WTC11 (cell line): ENCODE results near the gene LTBP2. TPM values are rescaled to one million over a fixed set of nuclear protein-coding genes. Genes with fewer than 3 reads are reported as not detected.

Experiments
- ATAC-seq: fragments of 200-7000 bp; cut with Tn5 transposase; 2 replicates; pipeline ENCODE4 v1.10.0; 2021; ENCODE audit warnings: mild to moderate bottlenecking, moderate library complexity
- CTCF ChIA-PET: fragments of 300-600 bp; sonication (Branson Sonifier 250); formaldehyde crosslinking; loops from one replicate; lab custom pipeline; 2021; ENCODE audit warnings: antibody characterized with exemption; lab: Charles Lee
- POLR2A ChIA-PET: fragments of 350-600 bp; sonication (Branson Sonifier 250); formaldehyde crosslinking; loops from one replicate; lab custom pipeline; 2021; ENCODE audit warnings: antibody characterized with exemption; lab: Charles Lee
- DNase-seq: peaks from one replicate; pipeline ENCODE4 v3.0.0; 2021; ENCODE audit warnings: low spot score
- H3K27ac Mint-ChIP-seq: 2 replicates; pipeline ENCODE4 v1.8.0; 2021; ENCODE audit warnings: mixed read lengths
- H3K27me3 Mint-ChIP-seq: 2 replicates; pipeline ENCODE4 v1.8.0; 2021; ENCODE audit warnings: low read depth, mild to moderate bottlenecking, moderate library complexity, mixed read lengths
- H3K36me3 Mint-ChIP-seq: 2 replicates; pipeline ENCODE4 v1.8.0; 2021; ENCODE audit warnings: mixed read lengths
- H3K4me1 Mint-ChIP-seq: 2 replicates; pipeline ENCODE4 v1.8.0; 2022; ENCODE audit warnings: mixed read lengths
- H3K4me3 Mint-ChIP-seq: 2 replicates; pipeline ENCODE4 v1.8.0; 2021; ENCODE audit warnings: mild to moderate bottlenecking, moderate library complexity, mixed read lengths
- H3K9me3 Mint-ChIP-seq: 2 replicates; pipeline ENCODE4 v1.8.0; 2021; ENCODE audit warnings: mixed read lengths
- CREB1 ChIP-seq: sonication (generic); formaldehyde crosslinking; IDR thresholded peaks from 2 replicates; pipeline ENCODE4 v1.8.0; 2023; ENCODE audit warnings: mild to moderate bottlenecking, missing genetic modification reagents
- FOXP4 ChIP-seq: sonication (generic); formaldehyde crosslinking; IDR thresholded peaks from 2 replicates; pipeline ENCODE4 v1.8.0; 2022; ENCODE audit warnings: mild to moderate bottlenecking, missing genetic modification reagents
- MYBL2 ChIP-seq: sonication (generic); formaldehyde crosslinking; IDR thresholded peaks from 2 replicates; pipeline ENCODE4 v1.8.1; 2023; ENCODE audit warnings: mild to moderate bottlenecking, moderate library complexity, missing genetic modification reagents
- NR3C1 ChIP-seq: sonication (generic); formaldehyde crosslinking; conservative IDR thresholded peaks from 2 replicates; pipeline ENCODE4 v1.8.1; 2023; ENCODE audit warnings: low read depth, mild to moderate bottlenecking, missing genetic modification reagents
- RELA ChIP-seq: sonication (generic); formaldehyde crosslinking; IDR thresholded peaks from 2 replicates; pipeline ENCODE4 v1.8.1; 2022; ENCODE audit warnings: missing genetic modification reagents, mild to moderate bottlenecking, borderline replicate concordance
- ZBTB21 ChIP-seq: sonication (generic); formaldehyde crosslinking; IDR thresholded peaks from 2 replicates; pipeline ENCODE4 v1.8.1; 2023; ENCODE audit warnings: mild to moderate bottlenecking, missing genetic modification reagents, borderline replicate concordance
- ZBTB43 ChIP-seq: sonication (generic); formaldehyde crosslinking; IDR thresholded peaks from 2 replicates; pipeline ENCODE4 v1.8.1; 2023; ENCODE audit warnings: mild to moderate bottlenecking, missing genetic modification reagents
- ZNF121 ChIP-seq: sonication (generic); formaldehyde crosslinking; IDR thresholded peaks from 2 replicates; pipeline ENCODE4 v1.8.0; 2023; ENCODE audit warnings: missing genetic modification reagents
- ZNF396 ChIP-seq: fragments of 250-450 bp; sonication (Bioruptor Pico); IDR thresholded peaks from 2 replicates; pipeline ENCODE4 v1.8.0; 2021; ENCODE audit warnings: mild to moderate bottlenecking, moderate library complexity, borderline replicate concordance
- ZNF425 ChIP-seq: fragments of 250-450 bp; sonication (Bioruptor Pico); conservative IDR thresholded peaks from 2 replicates; pipeline ENCODE4 v1.9.0; 2021; ENCODE audit warnings: mild to moderate bottlenecking
- total RNA-seq: library from RNA; stranded (reverse); gene quantifications from 3 replicates; pipeline ENCODE4 v1.2.3, GENCODE V29; 2021
- TF ChIP-seq, protein P1 (sequence below): fragments of 250-450 bp; sonication (Bioruptor Pico); IDR thresholded peaks from 2 replicates; pipeline ENCODE4 v1.9.0; 2021; ENCODE audit warnings: mild to moderate bottlenecking
- TF ChIP-seq, protein P2 (sequence below): sonication (generic); formaldehyde crosslinking; IDR thresholded peaks from 2 replicates; pipeline ENCODE4 v1.8.1; 2022; ENCODE audit warnings: missing genetic modification reagents, borderline replicate concordance
- TF ChIP-seq, protein P3 (sequence below): sonication (generic); formaldehyde crosslinking; IDR thresholded peaks from 2 replicates; pipeline ENCODE4 v1.8.0; 2023; ENCODE audit warnings: missing genetic modification reagents, mild to moderate bottlenecking, borderline replicate concordance
- TF ChIP-seq, protein P4 (sequence below): sonication (generic); formaldehyde crosslinking; IDR thresholded peaks from 2 replicates; pipeline ENCODE4 v1.8.1; 2023; ENCODE audit warnings: mild to moderate bottlenecking, missing genetic modification reagents

LTBP2 gene
- total RNA-seq, 1 experiment from 2014 or later: 1.2 TPM

DNA sequence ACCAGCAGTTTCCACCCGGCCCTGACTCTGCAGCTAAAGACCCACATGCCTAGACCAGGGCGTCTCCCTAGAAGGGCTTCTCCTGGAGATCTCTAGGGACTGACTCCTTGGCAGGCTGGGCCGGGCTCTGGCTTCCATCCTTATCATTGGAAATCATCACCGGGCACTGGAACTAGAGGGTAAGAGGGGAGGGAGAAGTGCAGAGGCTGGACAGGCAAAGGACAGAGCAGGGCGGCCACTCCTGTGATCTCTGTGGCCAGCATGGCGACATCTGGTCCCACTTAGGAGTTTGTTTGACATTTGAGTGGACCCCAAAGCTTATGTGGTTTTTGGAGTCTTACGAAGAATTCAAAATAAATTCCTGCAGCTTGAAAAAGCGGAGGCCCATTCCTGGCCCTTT is 7.1 kb downstream of the LTBP2 start (continued):
- TF ChIP-seq, protein P1, sequence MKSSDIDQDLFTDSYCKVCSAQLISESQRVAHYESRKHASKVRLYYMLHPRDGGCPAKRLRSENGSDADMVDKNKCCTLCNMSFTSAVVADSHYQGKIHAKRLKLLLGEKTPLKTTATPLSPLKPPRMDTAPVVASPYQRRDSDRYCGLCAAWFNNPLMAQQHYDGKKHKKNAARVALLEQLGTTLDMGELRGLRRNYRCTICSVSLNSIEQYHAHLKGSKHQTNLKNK (CRISPR knock-in tag): no peak
- TF ChIP-seq FOXP4 (no peak), CREB1 (no peak), ZNF121 (CRISPR knock-in tag) (no peak), ZBTB43 (CRISPR knock-in tag) (no peak)
- TF ChIP-seq, protein P2, sequence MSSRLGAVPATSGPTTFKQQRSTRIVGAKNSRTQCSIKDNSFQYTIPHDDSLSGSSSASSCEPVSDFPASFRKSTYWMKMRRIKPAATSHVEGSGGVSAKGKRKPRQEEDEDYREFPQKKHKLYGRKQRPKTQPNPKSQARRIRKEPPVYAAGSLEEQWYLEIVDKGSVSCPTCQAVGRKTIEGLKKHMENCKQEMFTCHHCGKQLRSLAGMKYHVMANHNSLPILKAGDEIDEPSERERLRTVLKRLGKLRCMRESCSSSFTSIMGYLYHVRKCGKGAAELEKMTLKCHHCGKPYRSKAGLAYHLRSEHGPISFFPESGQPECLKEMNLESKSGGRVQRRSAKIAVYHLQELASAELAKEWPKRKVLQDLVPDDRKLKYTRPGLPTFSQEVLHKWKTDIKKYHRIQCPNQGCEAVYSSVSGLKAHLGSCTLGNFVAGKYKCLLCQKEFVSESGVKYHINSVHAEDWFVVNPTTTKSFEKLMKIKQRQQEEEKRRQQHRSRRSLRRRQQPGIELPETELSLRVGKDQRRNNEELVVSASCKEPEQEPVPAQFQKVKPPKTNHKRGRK (CRISPR knock-in tag): no peak
- TF ChIP-seq, protein P3, sequence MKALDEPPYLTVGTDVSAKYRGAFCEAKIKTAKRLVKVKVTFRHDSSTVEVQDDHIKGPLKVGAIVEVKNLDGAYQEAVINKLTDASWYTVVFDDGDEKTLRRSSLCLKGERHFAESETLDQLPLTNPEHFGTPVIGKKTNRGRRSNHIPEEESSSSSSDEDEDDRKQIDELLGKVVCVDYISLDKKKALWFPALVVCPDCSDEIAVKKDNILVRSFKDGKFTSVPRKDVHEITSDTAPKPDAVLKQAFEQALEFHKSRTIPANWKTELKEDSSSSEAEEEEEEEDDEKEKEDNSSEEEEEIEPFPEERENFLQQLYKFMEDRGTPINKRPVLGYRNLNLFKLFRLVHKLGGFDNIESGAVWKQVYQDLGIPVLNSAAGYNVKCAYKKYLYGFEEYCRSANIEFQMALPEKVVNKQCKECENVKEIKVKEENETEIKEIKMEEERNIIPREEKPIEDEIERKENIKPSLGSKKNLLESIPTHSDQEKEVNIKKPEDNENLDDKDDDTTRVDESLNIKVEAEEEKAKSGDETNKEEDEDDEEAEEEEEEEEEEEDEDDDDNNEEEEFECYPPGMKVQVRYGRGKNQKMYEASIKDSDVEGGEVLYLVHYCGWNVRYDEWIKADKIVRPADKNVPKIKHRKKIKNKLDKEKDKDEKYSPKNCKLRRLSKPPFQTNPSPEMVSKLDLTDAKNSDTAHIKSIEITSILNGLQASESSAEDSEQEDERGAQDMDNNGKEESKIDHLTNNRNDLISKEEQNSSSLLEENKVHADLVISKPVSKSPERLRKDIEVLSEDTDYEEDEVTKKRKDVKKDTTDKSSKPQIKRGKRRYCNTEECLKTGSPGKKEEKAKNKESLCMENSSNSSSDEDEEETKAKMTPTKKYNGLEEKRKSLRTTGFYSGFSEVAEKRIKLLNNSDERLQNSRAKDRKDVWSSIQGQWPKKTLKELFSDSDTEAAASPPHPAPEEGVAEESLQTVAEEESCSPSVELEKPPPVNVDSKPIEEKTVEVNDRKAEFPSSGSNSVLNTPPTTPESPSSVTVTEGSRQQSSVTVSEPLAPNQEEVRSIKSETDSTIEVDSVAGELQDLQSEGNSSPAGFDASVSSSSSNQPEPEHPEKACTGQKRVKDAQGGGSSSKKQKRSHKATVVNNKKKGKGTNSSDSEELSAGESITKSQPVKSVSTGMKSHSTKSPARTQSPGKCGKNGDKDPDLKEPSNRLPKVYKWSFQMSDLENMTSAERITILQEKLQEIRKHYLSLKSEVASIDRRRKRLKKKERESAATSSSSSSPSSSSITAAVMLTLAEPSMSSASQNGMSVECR (CRISPR knock-in tag): no peak
- TF ChIP-seq, all 79 proteins: peak for 0

DNA sequence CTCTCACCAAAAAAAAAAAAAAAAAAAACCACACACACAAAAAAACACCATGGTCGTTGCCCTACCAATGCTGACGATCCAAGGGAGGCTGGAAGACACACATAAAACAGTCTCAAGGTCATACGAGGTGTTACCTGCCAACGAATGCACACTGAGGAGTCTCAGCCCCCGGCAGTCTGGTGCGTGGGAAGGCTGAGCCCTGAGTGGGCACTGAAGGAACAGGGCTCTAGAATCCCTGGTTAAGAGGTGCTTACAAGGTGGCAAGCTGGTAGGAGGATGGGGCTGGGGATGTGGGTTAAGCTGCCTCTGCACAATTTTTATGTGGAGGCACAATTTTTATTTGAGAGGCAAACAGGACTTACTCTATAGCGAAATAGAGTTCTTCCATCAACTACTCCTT is 7.9 kb downstream of the LTBP2 start:
- ChIA-PET POLR2A (no interaction called here), CTCF (interaction anchor here (1.0 to 2.4 kb wide), 2 partner anchors 31 to 95 kb away, joined by 5 to 16 read pairs; no protein-coding TSS in a partner anchor)
- DNase-seq (no peak), ATAC-seq (no peak)
- Mint-ChIP-seq H3K4me1 (0 out of 2 replicates have a peak, but pooled peaks cover 3% of the 10 kb centered on the region), H3K36me3 (no peaks in the 10 kb centered on the region), H3K27ac (no peak overlapping the region), H3K4me3 (no peak overlapping the region), H3K27me3 (peaks cover 4% of the 10 kb centered on the region), H3K9me3 (no peaks in the 10 kb centered on the region)
- TF ChIP-seq ZBTB21 (CRISPR knock-in tag): no peak
- TF ChIP-seq MYBL2 (CRISPR knock-in tag): no peak
- no peak for TF ChIP-seq ZNF425
- no peak for TF ChIP-seq ZNF396 (CRISPR knock-in tag)
- no peak for TF ChIP-seq RELA (CRISPR knock-in tag)
- TF ChIP-seq, protein P4, sequence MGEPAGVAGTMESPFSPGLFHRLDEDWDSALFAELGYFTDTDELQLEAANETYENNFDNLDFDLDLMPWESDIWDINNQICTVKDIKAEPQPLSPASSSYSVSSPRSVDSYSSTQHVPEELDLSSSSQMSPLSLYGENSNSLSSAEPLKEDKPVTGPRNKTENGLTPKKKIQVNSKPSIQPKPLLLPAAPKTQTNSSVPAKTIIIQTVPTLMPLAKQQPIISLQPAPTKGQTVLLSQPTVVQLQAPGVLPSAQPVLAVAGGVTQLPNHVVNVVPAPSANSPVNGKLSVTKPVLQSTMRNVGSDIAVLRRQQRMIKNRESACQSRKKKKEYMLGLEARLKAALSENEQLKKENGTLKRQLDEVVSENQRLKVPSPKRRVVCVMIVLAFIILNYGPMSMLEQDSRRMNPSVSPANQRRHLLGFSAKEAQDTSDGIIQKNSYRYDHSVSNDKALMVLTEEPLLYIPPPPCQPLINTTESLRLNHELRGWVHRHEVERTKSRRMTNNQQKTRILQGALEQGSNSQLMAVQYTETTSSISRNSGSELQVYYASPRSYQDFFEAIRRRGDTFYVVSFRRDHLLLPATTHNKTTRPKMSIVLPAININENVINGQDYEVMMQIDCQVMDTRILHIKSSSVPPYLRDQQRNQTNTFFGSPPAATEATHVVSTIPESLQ (CRISPR knock-in tag): no peak
- no peak for TF ChIP-seq NR3C1
